Natural killer cell (primary cell): Measurements from ENCODE around the gene RSPH9. TPM values are rescaled to one million over a fixed set of nuclear protein-coding genes. Genes with fewer than 3 reads are reported as not detected.
A peak's percentile ranks its signal among the peaks of the same experiment; 100 is the strongest.

Experiments used
- ATAC-seq, 3 donors: fragments of 150-1000 bp in 2 of 3; fragments of 200-7000 bp in 1 of 3; cut with Tn5 transposase; 1 replicate in 1 of 3; 2 replicates in 2 of 3; pipeline ENCODE4 v1.10.0; 2021; ENCODE audit warnings: mild to moderate bottlenecking in 2 of 3, moderate library complexity in 2 of 3
- DNase-seq, 2 donors: peaks; one replicate each; pipeline versions ENCODE4 v3.0.0 to v3.0.0-alpha.2; 2013 to 2021; ENCODE audit warnings: mixed read lengths in 1 of 2
- H3K27ac ChIP-seq: one replicate; pipeline ENCODE4 v1.5.1; 2013; ENCODE audit warnings: mild to moderate bottlenecking, low read length
- H3K27me3 ChIP-seq: one replicate; pipeline ENCODE4 v1.6.1; 2013; ENCODE audit warnings: low read length; ENCODE audit not compliant: control insufficient read depth, insufficient read depth
- H3K36me3 ChIP-seq: one replicate; pipeline ENCODE4 v1.6.1; 2013; ENCODE audit warnings: low read length; ENCODE audit not compliant: control insufficient read depth, insufficient read depth
- H3K4me1 ChIP-seq: one replicate; pipeline ENCODE4 v1.6.1; 2013; ENCODE audit warnings: low read length; ENCODE audit not compliant: control insufficient read depth, insufficient read depth
- H3K4me3 ChIP-seq: one replicate; pipeline ENCODE4 v1.5.1; 2013; ENCODE audit warnings: low read length
- H3K9me3 ChIP-seq: one replicate; pipeline ENCODE4 v1.6.1; 2013; ENCODE audit warnings: low read length; ENCODE audit not compliant: control insufficient read depth, insufficient read depth
- H3K27ac Mint-ChIP-seq, 2 donors: one replicate each; pipeline ENCODE4 v1.8.0; 2022; ENCODE audit warnings: mild to moderate bottlenecking in 2 of 2, mixed read lengths in 2 of 2, moderate library complexity in 1 of 2
- H3K27me3 Mint-ChIP-seq, 2 donors: one replicate each; pipeline ENCODE4 v1.8.0; 2022; ENCODE audit warnings: low read depth in 2 of 2, mixed read lengths in 2 of 2
- H3K36me3 Mint-ChIP-seq: one replicate; pipeline ENCODE4 v1.8.0; 2022; ENCODE audit warnings: mixed read lengths
- H3K4me1 Mint-ChIP-seq, 2 donors: one replicate each; pipeline ENCODE4 v1.8.0; 2022; ENCODE audit warnings: mixed read lengths in 2 of 2
- H3K4me3 Mint-ChIP-seq: one replicate; pipeline ENCODE4 v1.8.0; 2022; ENCODE audit warnings: mild to moderate bottlenecking, moderate library complexity, mixed read lengths
- H3K9me3 Mint-ChIP-seq, 2 donors: one replicate each; pipeline ENCODE4 v1.8.0; 2022; ENCODE audit warnings: mixed read lengths in 2 of 2
- CTCF ChIP-seq: fragments of 200-600 bp; IDR thresholded peaks from one replicate; pipeline ENCODE4 v1.8.0; 2022; ENCODE audit warnings: antibody characterized with exemption
- WGBS: methylation state at CpG from one replicate; pipeline ENCODE4 v1.1.7; 2013; ENCODE audit warnings: missing lambda C conversion rate; ENCODE audit not compliant: insufficient coverage; 5-methylcytosine and 5-hydroxymethylcytosine counted together
- intact Hi-C: fragments of 100-400 bp; cut with micrococcal nuclease; formaldehyde crosslinking; loops from one replicate; pipeline ENCODE4 v1.14.2; 2022
- total RNA-seq, 4 donors: library from RNA; stranded (reverse); fragments of 120-200 nt in 1 of 4; gene quantifications; one replicate each; pipeline versions ENCODE4 v1.2.3 to v1.2.4, GENCODE V29; 2013 to 2022

RSPH9 gene
- total RNA-seq, 3 donors from 2014 or later (not counting 1 experiment from before 2014, with no cell fraction given) = 0.23 TPM; not detected in 2

DNA sequence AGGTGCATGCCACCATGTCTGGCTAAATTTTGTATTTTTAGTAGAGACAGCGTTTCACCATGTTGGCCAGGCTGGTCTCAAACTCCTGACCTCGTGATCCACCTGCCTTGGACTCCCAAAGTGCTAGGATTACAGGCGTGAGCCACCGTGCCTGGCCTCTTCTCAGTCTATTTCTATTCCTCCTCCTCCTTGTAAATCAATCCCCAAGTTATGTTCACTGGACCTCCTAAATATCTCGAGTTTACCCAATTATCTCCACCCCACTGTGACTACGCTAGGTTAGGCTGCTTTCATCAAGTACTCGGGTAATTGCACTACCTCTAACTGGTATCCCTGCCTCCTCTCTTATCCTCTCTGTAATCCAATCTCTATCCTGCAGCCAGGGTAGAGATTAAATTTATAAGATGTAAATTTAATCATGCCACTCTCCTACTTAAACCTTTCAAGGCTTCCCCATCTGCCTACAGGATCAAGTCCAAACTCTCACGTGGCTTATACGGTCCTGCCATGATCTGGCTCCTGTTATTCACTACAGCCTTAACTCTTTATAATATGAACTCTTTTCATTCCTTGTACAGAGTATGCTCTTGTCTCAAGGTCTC, 10.0 kb upstream of the RSPH9 start:
- Mint-ChIP-seq H3K27ac (peak overlapping the region; percentile 93 to 96), H3K4me3 (peak overlapping the region; percentile 96), H3K4me1 (peaks cover 32 to 40% of the 10 kb centered on the region in 2 donors), H3K9me3 (no peaks in the 10 kb centered on the region), H3K36me3 (no peaks in the 10 kb centered on the region), H3K27me3 (no peaks in the 10 kb centered on the region)
- no peak overlapping the region for H3K4me3 ChIP-seq
- peaks cover 5% of the 10 kb centered on the region for H3K36me3 ChIP-seq
- no peaks in the 10 kb centered on the region for H3K27me3 ChIP-seq
- intact Hi-C loops = no loop called here
- DNase-seq = no peak
- TF ChIP-seq CTCF = no peak
- H3K27ac ChIP-seq = peak overlapping the region; percentile 71
- ATAC-seq = no peak
- peaks cover 43% of the 10 kb centered on the region for H3K4me1 ChIP-seq
- WGBS = 90% methylated on average over 9 of the region's 9 CpGs
- no peaks in the 10 kb centered on the region for H3K9me3 ChIP-seq

- intact Hi-C loops = no loop called here
- peak within 1 kb of the TSS; percentile 96 for H3K4me3 Mint-ChIP-seq
- WGBS = 2% methylated on average over 47 of the region's 48 CpGs
- TF ChIP-seq CTCF = no peak
- no peaks in the 10 kb centered on the region for H3K27me3 Mint-ChIP-seq
- no peaks in the 10 kb centered on the region for H3K36me3 Mint-ChIP-seq
- ATAC-seq = peak; percentile 86 to 90 (median 89)
- H3K4me1 Mint-ChIP-seq = peaks cover 27 to 39% of the 10 kb centered on the region in 2 donors
- peak within 1 kb of the TSS; percentile 64 for H3K4me3 ChIP-seq
- H3K9me3 ChIP-seq = no peaks in the 10 kb centered on the region
- DNase-seq = peak; percentile 84 to 90
- H3K4me1 ChIP-seq = peaks cover 36% of the 10 kb centered on the region
- peak within 1 kb of the TSS; percentile 71 for H3K27ac ChIP-seq
- peaks cover 13% of the 10 kb centered on the region for H3K36me3 ChIP-seq
- no peaks in the 10 kb centered on the region for H3K27me3 ChIP-seq
- peak within 1 kb of the TSS; percentile 93 to 96 for H3K27ac Mint-ChIP-seq
- no peaks in the 10 kb centered on the region for H3K9me3 Mint-ChIP-seq
These were observed 9.2 kb upstream of the RSPH9 start, which contains the start of gene MAD2L1BP for GRCh38 chr6:43635387-43636307. Gene MAD2L1BP, plus strand, starts transcription at chr6:43635840. Its CDS starts 36 bp downstream, at chr6:43635876.

- DNase-seq = peak in 1 of 2 donors; percentile 48
- H3K4me1 Mint-ChIP-seq = peaks cover 29 to 41% of the 10 kb centered on the region in 2 donors
- no peaks in the 10 kb centered on the region for H3K27me3 ChIP-seq
- peaks cover 35% of the 10 kb centered on the region for H3K4me1 ChIP-seq
- no peaks in the 10 kb centered on the region for H3K27me3 Mint-ChIP-seq
- H3K27ac ChIP-seq = peak overlapping the region; percentile 71
- no peak for TF ChIP-seq CTCF
- H3K9me3 ChIP-seq = no peaks in the 10 kb centered on the region
- intact Hi-C loops = no loop called here
- peak in 2 of 3 donors; percentile 17 to 19 for ATAC-seq
- peak overlapping the region; percentile 93 to 96 for H3K27ac Mint-ChIP-seq
- peaks cover 2% of the 10 kb centered on the region for H3K36me3 Mint-ChIP-seq
- WGBS = 15% methylated on average over 6 of the region's 7 CpGs
- H3K36me3 ChIP-seq = peaks cover 15% of the 10 kb centered on the region
- H3K4me3 ChIP-seq = peak overlapping the region; percentile 64
- H3K4me3 Mint-ChIP-seq = peak overlapping the region; percentile 96
- H3K9me3 Mint-ChIP-seq = no peaks in the 10 kb centered on the region
These were observed 8.6 kb upstream of the RSPH9 start for GRCh38 chr6:43636308-43636659.
